IMR-90 (cell line): ENCODE results near the gene RBM28. TPM values are rescaled to one million over a fixed set of nuclear protein-coding genes. Genes with fewer than 3 reads are reported as not detected.

ENCODE experiments used
- ATAC-seq: fragments of 200-7000 bp; cut with Tn5 transposase; 2 replicates; pipeline ENCODE4 v1.9.1; 2020; ENCODE audit warnings: low read depth, mild to moderate bottlenecking, moderate library complexity
- BruUV-seq: library from RNA; stranded (reverse); fragments of 400-500 nt; replicated peaks from 2 replicates; lab custom pipeline; 2021; lab: Mats Ljungman, UMichigan
- CTCF ChIA-PET: fragments of 300-600 bp; formaldehyde crosslinking; extraction: SDS; loops from one replicate; lab custom pipeline; 2021; ENCODE audit warnings: antibody characterized with exemption; lab: Yijun Ruan, JAX
- POLR2A ChIA-PET: fragments of 300-600 bp; sonication (Branson Sonifier 250); formaldehyde crosslinking; loops from one replicate; lab custom pipeline; 2022; ENCODE audit warnings: antibody characterized with exemption; ENCODE audit not compliant: unreplicated experiment; lab: Charles Lee
- DNase-seq: peaks from one replicate; pipeline ENCODE4 v3.0.0; 2013
- H2AFZ ChIP-seq: replicated peaks from 2 replicates; pipeline ENCODE3; 2013; ENCODE audit warnings: low read length, mild to moderate bottlenecking; ENCODE audit not compliant: poor library complexity
- H2AK5ac ChIP-seq: 2 replicates; pipeline ENCODE4 v1.6.1; 2013; ENCODE audit warnings: low read depth, low read length, inconsistent platforms
- H2AK9ac ChIP-seq: replicated peaks from 2 replicates; pipeline ENCODE3; 2013; ENCODE audit warnings: mild to moderate bottlenecking, low read depth, low read length, moderate library complexity; ENCODE audit not compliant: poor library complexity
- H2BK120ac ChIP-seq: 2 replicates; pipeline ENCODE4 v1.6.1; 2013; ENCODE audit warnings: low read depth, low read length, inconsistent platforms
- H2BK15ac ChIP-seq: 3 replicates; pipeline ENCODE4 v1.6.1; 2013; ENCODE audit warnings: low read depth, low read length, inconsistent platforms
- H2BK20ac ChIP-seq: 2 replicates; pipeline ENCODE4 v1.6.1; 2013; ENCODE audit warnings: low read depth, mild to moderate bottlenecking, inconsistent platforms, low read length, moderate library complexity
- H2BK5ac ChIP-seq: 2 replicates; pipeline ENCODE4 v1.6.1; 2013; ENCODE audit warnings: mild to moderate bottlenecking, low read depth, low read length, inconsistent platforms; ENCODE audit not compliant: poor library complexity, severe bottlenecking
- H3K14ac ChIP-seq: replicated peaks from 2 replicates; pipeline ENCODE4 v1.6.1; 2013; ENCODE audit warnings: low read depth, low read length, inconsistent platforms
- H3K18ac ChIP-seq: 2 replicates; pipeline ENCODE4 v1.6.1; 2013; ENCODE audit warnings: low read depth, low read length, control low read depth
- H3K23ac ChIP-seq: 2 replicates; pipeline ENCODE4 v1.6.1; 2013; ENCODE audit warnings: low read depth, low read length, inconsistent platforms
- H3K27ac ChIP-seq: 2 replicates; pipeline ENCODE4 v1.5.1; 2013; ENCODE audit warnings: mild to moderate bottlenecking, control low read depth, low read length; ENCODE audit not compliant: insufficient read depth
- H3K27me3 ChIP-seq: 2 replicates; pipeline ENCODE4 v1.6.1; 2013; ENCODE audit warnings: low read length; ENCODE audit not compliant: control insufficient read depth, insufficient read depth
- H3K36me3 ChIP-seq: 2 replicates; pipeline ENCODE4 v1.6.1; 2013; ENCODE audit warnings: low read length, mixed read lengths; ENCODE audit not compliant: control insufficient read depth, insufficient read depth
- H3K4ac ChIP-seq: 2 replicates; pipeline ENCODE4 v1.6.1; 2013; ENCODE audit warnings: low read depth, low read length, inconsistent platforms
- H3K4me1 ChIP-seq: 2 replicates; pipeline ENCODE4 v1.6.1; 2013; ENCODE audit warnings: low read length, mixed read lengths; ENCODE audit not compliant: control insufficient read depth, insufficient read depth
- H3K4me2 ChIP-seq: 2 replicates; pipeline ENCODE4 v1.6.1; 2013; ENCODE audit warnings: low read depth, mild to moderate bottlenecking, control low read depth, low read length, moderate library complexity
- H3K4me3 ChIP-seq: 2 replicates; pipeline ENCODE4 v1.5.1; 2013; ENCODE audit warnings: low read depth, mild to moderate bottlenecking, control low read depth, low read length, moderate library complexity; ENCODE audit not compliant: insufficient read depth
- H3K56ac ChIP-seq: 2 replicates; pipeline ENCODE4 v1.6.1; 2013; ENCODE audit warnings: low read length, inconsistent platforms; ENCODE audit not compliant: insufficient read depth; ENCODE audit errors: extremely low read depth
- H3K79me1 ChIP-seq, 2 experiments: 2 replicates each; pipeline ENCODE4 v1.6.1; 2013; ENCODE audit warnings: low read length in 2 of 2, inconsistent platforms in 1 of 2, low read depth in 1 of 2
- H3K9ac ChIP-seq: 2 replicates; pipeline ENCODE4 v1.6.1; 2013; ENCODE audit warnings: low read depth, low read length, control low read depth
- H3K9me1 ChIP-seq: 2 replicates; pipeline ENCODE4 v1.6.1; 2013; ENCODE audit warnings: low read length, inconsistent platforms; ENCODE audit not compliant: insufficient read depth
- H3K9me3 ChIP-seq: 2 replicates; pipeline ENCODE4 v1.6.1; 2013; ENCODE audit warnings: low read length; ENCODE audit not compliant: control insufficient read depth, insufficient read depth
- H4K20me1 ChIP-seq: 2 replicates; pipeline ENCODE4 v1.6.1; 2013; ENCODE audit warnings: low read length, inconsistent platforms; ENCODE audit not compliant: insufficient read depth
- H4K5ac ChIP-seq: 2 replicates; pipeline ENCODE4 v1.6.1; 2013; ENCODE audit warnings: mild to moderate bottlenecking, low read depth, low read length, control low read depth
- H4K8ac ChIP-seq, 2 experiments: 2 replicates each; pipeline ENCODE4 v1.6.1; 2013; ENCODE audit warnings: low read depth in 2 of 2, low read length in 2 of 2, control low read depth in 1 of 2, inconsistent platforms in 1 of 2
- H4K91ac ChIP-seq: 2 replicates; pipeline ENCODE4 v1.6.1; 2013; ENCODE audit warnings: low read depth, low read length, inconsistent platforms; ENCODE audit not compliant: insufficient read depth
- CEBPB ChIP-seq: IDR thresholded peaks from 2 replicates; pipeline ENCODE4 v1.6.1; 2012; ENCODE audit warnings: low read depth, low read length, improper control_type of control experiment
- CHD1 ChIP-seq: IDR thresholded peaks from 2 replicates; pipeline ENCODE4 v1.6.1; 2012; ENCODE audit warnings: low read depth, low read length, improper control_type of control experiment
- CTCF ChIP-seq: conservative IDR thresholded peaks from 2 replicates; pipeline ENCODE4 v1.5.1; 2012; ENCODE audit warnings: mild to moderate bottlenecking, low read depth, low read length, improper control_type of control experiment
- FOS ChIP-seq: fragments of 150-350 bp; IDR thresholded peaks from 2 replicates; pipeline ENCODE4 v1.6.1; 2016; ENCODE audit warnings: low read depth, low read length
- MAFK ChIP-seq: IDR thresholded peaks from 2 replicates; pipeline ENCODE4 v1.6.1; 2012; ENCODE audit warnings: low read depth, low read length, improper control_type of control experiment
- MAZ ChIP-seq: IDR thresholded peaks from 2 replicates; pipeline ENCODE4 v1.6.1; 2012; ENCODE audit warnings: low read depth, mild to moderate bottlenecking, low read length, improper control_type of control experiment, moderate library complexity, borderline replicate concordance
- MXI1 ChIP-seq: IDR thresholded peaks from 2 replicates; pipeline ENCODE4 v1.6.1; 2012; ENCODE audit warnings: low read depth, mild to moderate bottlenecking, low read length, moderate library complexity, borderline replicate concordance
- NFE2L2 ChIP-seq: fragments of 150-350 bp; IDR thresholded peaks from 2 replicates; pipeline ENCODE4 v1.6.1; 2016; ENCODE audit warnings: low read depth, mild to moderate bottlenecking, low read length
- POLR2A ChIP-seq: IDR thresholded peaks from 2 replicates; pipeline ENCODE4 v1.6.1; 2012; ENCODE audit warnings: mild to moderate bottlenecking, low read depth, low read length
- RAD21 ChIP-seq: IDR thresholded peaks from 2 replicates; pipeline ENCODE4 v1.6.1; 2012; ENCODE audit warnings: low read length, improper control_type of control experiment
- RCOR1 ChIP-seq: IDR thresholded peaks from 2 replicates; pipeline ENCODE4 v1.6.1; 2012; ENCODE audit warnings: mild to moderate bottlenecking, low read length, improper control_type of control experiment; ENCODE audit not compliant: insufficient replicate concordance
- RFX5 ChIP-seq: IDR thresholded peaks from 2 replicates; pipeline ENCODE4 v1.8.0; 2012; ENCODE audit warnings: low read depth, mild to moderate bottlenecking, low read length, moderate library complexity
- SMC3 ChIP-seq: fragments of 150-350 bp; IDR thresholded peaks from 2 replicates; pipeline ENCODE4 v1.6.1; 2016; ENCODE audit warnings: low read depth, mild to moderate bottlenecking, antibody characterized with exemption, low read length, moderate library complexity
- WGBS, 2 experiments: methylation state at CpG; one replicate each; pipeline versions ENCODE4 v1.1.5 to v1.1.7; 2013; ENCODE audit warnings: missing lambda C conversion rate in 2 of 2; ENCODE audit not compliant: insufficient read length in 1 of 2; ENCODE audit errors: extremely low coverage in 2 of 2; 5-methylcytosine and 5-hydroxymethylcytosine counted together
- dilution Hi-C: fragments of 300-500 bp; cut with HindIII; formaldehyde crosslinking; loops from one replicate; pipeline ENCODE4 v1.14.3; 2018; ENCODE audit warnings: low sequenced_read_pairs; ENCODE audit not compliant: unreplicated experiment
- in situ Hi-C: fragments of 300-500 bp; cut with MboI; formaldehyde crosslinking; loops from 3 replicates; pipeline ENCODE4 v1.14.3; 2019; ENCODE audit warnings: low sequenced_read_pairs, inconsistent platforms, mixed read lengths
- intact Hi-C: fragments of 100-400 bp; cut with micrococcal nuclease; formaldehyde crosslinking; loops from 2 replicates; pipeline ENCODE4 v1.10.0; 2022
- polyA plus RNA-seq, 3 experiments: library from polyadenylated mRNA; depleted of rRNA; stranded (reverse); fragments of >200 nt; gene quantifications; 2 replicates each; pipeline ENCODE4 v1.2.3, GENCODE V29; 2012; ENCODE audit warnings: low replicate concordance in 1 of 3
- total RNA-seq: library from RNA; depleted of rRNA; stranded (reverse); fragments of >200 nt; gene quantifications from 2 replicates; pipeline ENCODE4 v1.2.3, GENCODE V29; 2012
- TF ChIP-seq, protein P1 (sequence below): fragments of 150-350 bp; IDR thresholded peaks from 2 replicates; pipeline ENCODE4 v1.6.1; 2016; ENCODE audit warnings: low read depth, mild to moderate bottlenecking, low read length, moderate library complexity, borderline replicate concordance

The RBM28 gene
- total and polyA plus RNA-seq, 2 of the 4 experiments (the other 2 are of a cell fraction) = 12.4 to 20.4 TPM

GRCh38 chr7:128391805-128392204 is 48.1 kb upstream of the RBM28 start:
- Histone ChIP-seq H4K20me1 (peaks cover 9% of the 10 kb centered on the region; the same call in 1 of the 2 replicates), H2AK5ac (no peak overlapping the region), H3K14ac (no peak overlapping the region), H2BK5ac (no peak overlapping the region), H3K4me3 (no peak overlapping the region), H2AK9ac (no peak overlapping the region), H3K23ac (no peak overlapping the region), H4K8ac (no peak overlapping the region), H3K9ac (no peak overlapping the region), H2BK120ac (no peak overlapping the region), H2BK20ac (no peak overlapping the region), H3K9me1 (no peaks in the 10 kb centered on the region), H2BK15ac (no peak overlapping the region), H3K79me1 (no peaks in the 10 kb centered on the region), H3K9me3 (no peaks in the 10 kb centered on the region), H3K4me2 (no peak overlapping the region), H3K4me1 (no peaks in the 10 kb centered on the region), H3K27ac (no peak overlapping the region), H3K27me3 (peaks cover 15% of the 10 kb centered on the region), H4K5ac (no peak overlapping the region), H3K18ac (no peak overlapping the region), H2AFZ (no peak overlapping the region), H3K36me3 (peaks cover 39% of the 10 kb centered on the region), H4K91ac (no peak overlapping the region), H3K56ac (no peak overlapping the region), H3K4ac (no peak overlapping the region)
- DNase-seq (no peak), ATAC-seq (no peak)
- dilution Hi-C loops (no loop called here), intact Hi-C loops (no loop called here), in situ Hi-C loops (no loop called here)
- no TSS peak for BruUV-seq
- TF ChIP-seq FOS (no peak), RCOR1 (no peak), RAD21 (no peak), NFE2L2 (no peak), SMC3 (no peak), RFX5 (no peak), CEBPB (no peak), MXI1 (no peak), POLR2A (no peak), CTCF (no peak), MAFK (no peak), MAZ (no peak), CHD1 (no peak)
- TF ChIP-seq, protein P1, sequence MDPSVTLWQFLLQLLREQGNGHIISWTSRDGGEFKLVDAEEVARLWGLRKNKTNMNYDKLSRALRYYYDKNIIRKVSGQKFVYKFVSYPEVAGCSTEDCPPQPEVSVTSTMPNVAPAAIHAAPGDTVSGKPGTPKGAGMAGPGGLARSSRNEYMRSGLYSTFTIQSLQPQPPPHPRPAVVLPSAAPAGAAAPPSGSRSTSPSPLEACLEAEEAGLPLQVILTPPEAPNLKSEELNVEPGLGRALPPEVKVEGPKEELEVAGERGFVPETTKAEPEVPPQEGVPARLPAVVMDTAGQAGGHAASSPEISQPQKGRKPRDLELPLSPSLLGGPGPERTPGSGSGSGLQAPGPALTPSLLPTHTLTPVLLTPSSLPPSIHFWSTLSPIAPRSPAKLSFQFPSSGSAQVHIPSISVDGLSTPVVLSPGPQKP = no peak
- ChIA-PET POLR2A (no interaction called here), CTCF (interaction anchor here (1.1 to 2.5 kb wide), 2 partner anchors 35 to 44 kb away, joined by 3 to 12 read pairs; no protein-coding TSS in a partner anchor)
- WGBS, 2 experiments = 100% methylated on average over 4 of the region's 7 CpGs; no CpG with 5 or more reads in 1 of the 2 experiments
